ENCODE data around the gene ELFN1. TPM values are rescaled to one million over a fixed set of nuclear protein-coding genes. Genes with fewer than 3 reads are reported as not detected.

ELFN1 gene
- 0.39 and 0.48 TPM in 2 replicates for total RNA-seq (2014; rRNA removed; shearing (Covaris generic))

DNA sequence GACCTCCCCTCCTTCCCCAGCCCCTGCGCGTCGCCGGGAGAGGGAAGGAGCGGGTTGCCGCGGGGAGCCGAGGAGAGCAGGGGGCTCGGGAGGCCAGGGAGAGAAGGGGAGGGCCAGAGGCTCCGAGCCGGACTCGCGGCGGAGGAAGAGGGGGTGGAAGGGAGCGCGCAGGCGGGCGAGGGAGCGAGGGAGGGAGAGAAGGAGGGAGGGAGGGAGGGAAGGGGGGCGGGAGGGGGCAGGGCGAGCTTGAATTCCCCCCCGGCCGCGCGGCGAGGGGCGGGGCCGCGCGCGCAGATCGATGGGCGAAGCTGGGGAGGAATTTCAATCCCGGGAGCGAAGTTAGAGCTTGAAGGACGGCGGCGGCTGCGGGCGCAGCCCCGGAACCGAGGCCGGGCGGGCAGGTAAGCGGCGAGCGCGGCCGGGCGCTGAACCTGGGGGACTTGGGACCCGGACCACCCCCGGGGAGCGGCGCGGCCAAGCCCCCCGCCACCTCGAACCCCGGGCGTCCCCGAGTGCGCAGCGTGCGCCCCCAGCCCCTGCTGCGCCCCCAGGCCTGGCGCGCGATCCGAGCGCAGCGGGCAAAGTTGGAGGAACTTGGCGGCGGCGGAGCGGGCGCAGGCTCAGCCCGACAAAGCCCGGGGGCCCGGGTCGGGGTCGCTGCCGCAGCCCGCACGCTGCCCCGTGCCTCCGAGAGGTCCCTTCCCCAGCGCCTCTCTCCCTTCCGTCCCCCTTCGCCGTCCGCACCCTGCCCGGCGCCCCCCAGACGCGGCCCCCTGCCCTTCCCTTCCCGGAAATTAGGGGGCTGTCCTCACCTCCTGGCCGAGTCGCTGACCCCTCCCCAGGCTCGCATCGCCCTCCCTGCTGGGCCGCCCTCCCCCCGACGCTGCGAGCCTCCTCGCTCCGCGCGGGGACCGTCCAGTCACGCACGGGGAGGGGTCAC, at the start of gene ELFN1:
Gene ELFN1 (plus strand): TSS at position 324 of the 940 bp plus-strand sequence. CDS start 74,320 bp downstream, outside the sequence.
- DNase-seq (ENCODE audit: low read depth), result no peak

GRCh38 chr7:1620835-1621234, 49.2 kb upstream of the ELFN1 start:
- no peak for DNase-seq (ENCODE audit: low read depth)

DNA sequence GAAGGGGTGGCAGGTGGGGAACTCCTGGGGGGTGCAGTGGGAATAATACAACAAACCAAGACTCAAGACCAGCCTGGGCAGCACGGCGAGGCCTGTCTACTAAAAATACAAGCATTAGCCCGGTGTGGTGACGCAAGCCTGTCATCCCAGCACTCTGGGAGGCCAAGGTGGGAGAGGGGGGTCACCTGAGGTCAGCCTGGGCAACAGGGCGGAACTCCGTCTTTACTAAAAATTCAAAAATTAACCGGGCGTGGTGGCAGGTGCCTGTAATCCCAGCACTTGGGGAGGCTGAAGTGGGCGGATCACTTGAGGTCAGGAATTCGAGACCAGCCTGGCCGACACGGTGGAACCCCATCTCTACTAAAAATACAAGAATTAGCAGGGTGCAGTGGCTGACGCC, 48.4 kb upstream of the ELFN1 start:
- no peak for DNase-seq (ENCODE audit: low read depth)

GRCh38 chr7:1622441-1622840, 47.6 kb upstream of the ELFN1 start:
- DNase-seq (ENCODE audit: low read depth), result no peak

GRCh38 chr7:1623810-1624209, 46.3 kb upstream of the ELFN1 start:
- no peak for DNase-seq (ENCODE audit: low read depth)

GRCh38 chr7:1624999-1625927, 44.8 kb upstream of the ELFN1 start:
- DNase-seq (ENCODE audit: low read depth), result no peak

GRCh38 chr7:1626769-1627168, 43.3 kb upstream of the ELFN1 start:
- no peak for DNase-seq (ENCODE audit: low read depth)

- DNase-seq (ENCODE audit: low read depth), result no peak
Measured at GRCh38 chr7:1630700-1631336, 39.3 kb upstream of the ELFN1 start.

DNA sequence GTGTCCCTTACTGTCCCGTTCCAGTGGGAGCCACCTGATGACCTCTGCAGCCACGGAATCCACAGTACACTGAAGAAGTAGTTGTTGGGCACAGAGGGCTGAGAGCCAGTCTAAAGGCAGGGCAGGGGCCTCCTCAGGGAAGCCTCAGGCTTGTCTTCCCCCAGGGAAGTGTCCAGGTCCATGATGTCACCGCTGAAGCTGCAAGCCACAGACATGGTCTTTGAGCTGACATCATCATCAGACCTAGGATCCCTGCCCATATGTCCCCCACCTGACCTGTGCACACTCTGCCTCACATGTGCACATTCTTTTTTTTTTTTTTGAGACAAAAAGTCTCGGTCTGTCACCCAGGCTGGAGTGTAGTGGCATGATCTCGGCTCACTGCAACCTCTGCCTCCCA, 38.4 kb upstream of the ELFN1 start:
- DNase-seq (ENCODE audit: low read depth), result no peak

DNA sequence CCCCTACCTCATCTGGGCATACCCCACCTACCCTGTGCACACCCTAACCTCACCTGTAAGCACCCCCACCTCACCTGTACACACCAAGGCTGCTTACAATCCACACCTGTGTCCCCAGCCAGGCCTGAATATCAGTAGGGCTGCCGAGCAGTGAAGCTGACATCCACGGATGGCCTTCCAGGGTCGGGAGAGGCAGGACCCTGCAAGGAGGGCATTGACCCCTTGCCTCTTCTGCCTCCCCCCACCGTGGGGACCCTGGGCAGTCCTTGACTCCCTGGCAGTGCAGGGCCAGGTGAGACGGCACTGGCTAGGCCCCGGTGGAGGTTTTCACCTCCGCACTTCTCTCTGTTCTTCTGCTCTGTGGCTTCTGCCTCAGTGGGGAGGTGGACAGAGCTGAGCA, 37.6 kb upstream of the ELFN1 start:
- DNase-seq (ENCODE audit: low read depth), result no peak

DNA sequence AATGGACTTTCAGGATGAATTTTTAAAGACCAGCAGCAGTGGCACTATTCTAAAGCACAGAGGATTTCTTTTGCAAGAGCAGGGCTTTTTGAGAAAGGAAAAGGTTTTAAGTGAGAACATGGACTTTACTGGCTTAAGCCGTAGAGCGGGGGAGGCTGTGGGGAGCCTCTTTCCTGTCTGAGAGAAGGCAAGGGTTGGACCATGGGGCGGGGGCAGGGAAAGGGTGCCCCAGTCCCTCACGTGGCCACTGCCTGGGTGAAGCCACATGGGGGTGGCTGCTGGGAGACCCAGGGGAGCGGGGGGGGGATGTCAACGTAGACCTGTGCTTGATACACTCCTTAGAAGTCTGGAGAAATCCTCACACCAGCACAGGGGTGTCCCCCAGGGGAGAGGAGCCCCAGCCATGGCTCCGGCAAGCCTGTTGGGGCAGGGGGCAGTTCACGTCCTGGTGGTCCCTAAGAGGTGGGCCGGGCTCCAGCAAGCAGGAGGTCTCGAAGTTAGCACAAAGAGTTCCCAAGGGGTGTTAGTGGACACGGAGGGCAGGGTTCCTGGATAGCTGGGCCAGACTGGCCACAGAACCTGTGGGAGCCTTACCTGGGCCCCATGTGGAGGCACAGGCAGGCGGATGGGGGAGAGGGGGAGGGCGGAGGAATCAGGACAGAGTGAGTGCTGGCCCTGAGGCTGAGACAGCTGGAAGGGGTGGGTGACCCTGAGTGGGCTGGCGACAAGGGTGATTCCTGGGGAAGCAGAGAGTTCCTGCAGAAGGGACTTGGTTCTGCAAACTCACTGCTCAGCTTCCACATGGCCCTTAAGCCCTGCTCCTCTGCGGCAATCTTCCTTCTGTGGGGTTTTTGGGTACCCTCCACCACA, 36.9 kb upstream of the ELFN1 start:
- no peak for DNase-seq (ENCODE audit: low read depth)

GRCh38 chr7:1635401-1635800, 34.7 kb upstream of the ELFN1 start:
- no peak for DNase-seq (ENCODE audit: low read depth)

- DNase-seq (ENCODE audit: low read depth), result no peak
Measured at GRCh38 chr7:1637155-1637554, 32.9 kb upstream of the ELFN1 start.

- peak; percentile 24 for DNase-seq (ENCODE audit: low read depth)
Measured at GRCh38 chr7:1638215-1638661, 31.8 kb upstream of the ELFN1 start.

GRCh38 chr7:1639071-1639470, 31.0 kb upstream of the ELFN1 start:
- no peak for DNase-seq (ENCODE audit: low read depth)

- DNase-seq (ENCODE audit: low read depth), result no peak
Measured at GRCh38 chr7:1639532-1640175, 30.4 kb upstream of the ELFN1 start.

DNA sequence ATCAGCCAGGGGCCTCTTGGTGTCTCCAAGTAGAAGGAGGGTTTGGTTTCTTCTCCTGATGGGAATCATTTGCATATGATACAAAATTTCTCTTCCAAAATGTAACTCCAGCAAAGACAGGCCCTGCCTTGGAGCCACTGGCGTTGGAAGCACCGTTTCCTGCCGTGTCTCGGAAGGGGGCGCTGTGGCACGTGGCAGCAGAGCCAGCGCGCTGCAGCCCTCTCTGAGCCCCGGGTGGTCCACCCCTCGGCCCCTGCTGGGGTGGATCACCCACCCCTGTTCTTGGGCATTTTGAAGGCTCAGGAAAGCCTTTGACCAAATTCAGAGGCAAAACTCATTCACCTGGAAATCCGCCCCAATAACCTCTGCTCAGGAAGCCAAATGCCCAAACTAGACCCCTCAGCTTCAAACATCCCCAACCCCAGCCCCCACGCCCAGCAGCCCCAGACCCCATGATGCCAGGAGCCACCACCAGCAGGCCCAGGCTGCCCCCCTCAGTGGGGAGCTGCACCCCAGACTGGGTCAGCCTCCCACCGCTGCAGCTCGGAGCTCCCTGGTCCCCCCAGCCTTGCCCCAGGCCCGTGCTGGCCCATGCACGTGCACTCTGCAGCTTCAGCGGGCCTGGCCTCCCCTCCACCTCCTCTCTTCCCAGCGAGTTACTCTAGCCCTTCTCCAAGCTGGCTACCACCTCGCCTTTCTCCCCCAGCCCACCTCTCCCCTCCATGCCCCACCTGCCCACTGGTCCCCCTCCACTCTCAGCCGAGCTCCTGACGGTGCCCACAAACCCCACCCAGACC, 29.5 kb upstream of the ELFN1 start:
- DNase-seq (ENCODE audit: low read depth), result no peak

- no peak for DNase-seq (ENCODE audit: low read depth)
Measured at GRCh38 chr7:1641173-1641572, 28.9 kb upstream of the ELFN1 start.

GRCh38 chr7:1641661-1642260, 28.3 kb upstream of the ELFN1 start:
- no peak for DNase-seq (ENCODE audit: low read depth)
